Right atrium auricular region (tissue), 2 donors: Measurements from ENCODE around the gene HSFX2. TPM values are rescaled to one million over a fixed set of nuclear protein-coding genes. Genes with fewer than 3 reads are reported as not detected.
"Not testable (repeated sequence)": the region's sequence is repeated elsewhere in the genome, so short reads cannot be mapped to it uniquely, and the experiment has no call there.

Experiments used
- DNase-seq: peaks from one replicate; pipeline ENCODE4 v3.0.0-alpha.2; 2019; ENCODE audit warnings: low spot score
- H3K27ac ChIP-seq, 2 donors: fragments of 200-600 bp; sonication (generic); 1 replicate in 1 of 2; 2 replicates in 1 of 2; pipeline ENCODE4 v1.5.1; 2016 to 2019
- H3K27me3 ChIP-seq, 2 donors: fragments of 200-600 bp; sonication (generic); one replicate each; pipeline versions ENCODE4 v1.5.1 to v1.6.0; 2017 to 2019
- H3K36me3 ChIP-seq: fragments of 200-600 bp; sonication (generic); one replicate; pipeline ENCODE4 v1.5.1; 2016
- H3K4me1 ChIP-seq, 2 donors: fragments of 200-600 bp; sonication (generic); one replicate each; pipeline versions ENCODE4 v1.5.1 to v1.6.0; 2017 to 2019
- H3K4me3 ChIP-seq, 2 donors: fragments of 200-600 bp; sonication (generic); 1 replicate in 1 of 2; 2 replicates in 1 of 2; pipeline ENCODE4 v1.5.1; 2017 to 2019; ENCODE audit warnings: mild to moderate bottlenecking in 1 of 2, moderate library complexity in 1 of 2
- H3K9me3 ChIP-seq, 2 donors: fragments of 200-600 bp; sonication (generic); one replicate each; pipeline ENCODE4 v1.5.1; 2019
- total RNA-seq, 2 donors: library from RNA; depleted of rRNA; stranded (reverse); fragments of >200 nt; gene quantifications; one replicate each; pipeline ENCODE4 v1.1.0, GENCODE V29; 2016
- TF ChIP-seq, protein P1 (sequence below), 2 donors: fragments of 200-600 bp; sonication (generic); IDR thresholded peaks; one replicate each; pipeline ENCODE4 v1.5.1; 2019; ENCODE audit warnings: antibody characterized with exemption in 2 of 2

The HSFX2 gene
- total RNA-seq: under 1 TPM in 1 of 2 donors, not detected in 1; 0.79 TPM

GRCh38 chrX:149595214-149595613 is at the start of gene HSFX2:
Gene HSFX2, minus strand, starts transcription at chrX:149595314. Its CDS starts 614 bp downstream, at chrX:149594700.
- H3K27me3 ChIP-seq, H3K36me3 ChIP-seq, H3K4me1 ChIP-seq, H3K4me3 ChIP-seq, H3K9me3 ChIP-seq, H3K27ac ChIP-seq, DNase-seq: not testable (repeated sequence)

DNA sequence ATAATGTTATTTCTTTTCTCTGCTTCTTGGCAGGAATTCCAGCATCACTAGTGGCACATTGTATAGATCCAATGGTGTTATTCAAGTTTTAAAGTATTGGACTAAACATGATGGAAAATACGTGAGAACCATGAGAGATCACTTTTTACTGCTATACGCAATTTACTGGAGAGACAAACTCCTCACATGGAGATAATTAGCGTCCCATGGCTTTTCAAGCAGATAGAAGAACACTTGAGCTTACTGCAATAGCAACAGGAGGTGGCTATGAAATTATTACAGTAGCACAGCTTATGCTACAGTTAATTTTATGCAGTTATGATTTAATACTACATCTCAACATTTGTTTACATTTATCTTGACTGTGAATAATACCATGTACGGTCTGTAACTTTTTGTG is 48.4 kb upstream of the HSFX2 start:
- TF ChIP-seq, protein P1, sequence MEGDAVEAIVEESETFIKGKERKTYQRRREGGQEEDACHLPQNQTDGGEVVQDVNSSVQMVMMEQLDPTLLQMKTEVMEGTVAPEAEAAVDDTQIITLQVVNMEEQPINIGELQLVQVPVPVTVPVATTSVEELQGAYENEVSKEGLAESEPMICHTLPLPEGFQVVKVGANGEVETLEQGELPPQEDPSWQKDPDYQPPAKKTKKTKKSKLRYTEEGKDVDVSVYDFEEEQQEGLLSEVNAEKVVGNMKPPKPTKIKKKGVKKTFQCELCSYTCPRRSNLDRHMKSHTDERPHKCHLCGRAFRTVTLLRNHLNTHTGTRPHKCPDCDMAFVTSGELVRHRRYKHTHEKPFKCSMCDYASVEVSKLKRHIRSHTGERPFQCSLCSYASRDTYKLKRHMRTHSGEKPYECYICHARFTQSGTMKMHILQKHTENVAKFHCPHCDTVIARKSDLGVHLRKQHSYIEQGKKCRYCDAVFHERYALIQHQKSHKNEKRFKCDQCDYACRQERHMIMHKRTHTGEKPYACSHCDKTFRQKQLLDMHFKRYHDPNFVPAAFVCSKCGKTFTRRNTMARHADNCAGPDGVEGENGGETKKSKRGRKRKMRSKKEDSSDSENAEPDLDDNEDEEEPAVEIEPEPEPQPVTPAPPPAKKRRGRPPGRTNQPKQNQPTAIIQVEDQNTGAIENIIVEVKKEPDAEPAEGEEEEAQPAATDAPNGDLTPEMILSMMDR (IDR thresholded peaks at IDR 0.05): no peak
- H3K9me3 ChIP-seq: no peaks in the 10 kb centered on the region
- no peak overlapping the region for H3K4me3 ChIP-seq
- H3K27ac ChIP-seq: no peak overlapping the region
- H3K27me3 ChIP-seq: no peaks in the 10 kb centered on the region
- no peaks in the 10 kb centered on the region for H3K36me3 ChIP-seq
- H3K4me1 ChIP-seq: no peaks in the 10 kb centered on the region
- no peak for DNase-seq

- TF ChIP-seq, protein P1 (IDR thresholded peaks at IDR 0.05): no peak
- Histone ChIP-seq H3K4me3 (no peak overlapping the region), H3K9me3 (no peaks in the 10 kb centered on the region), H3K4me1 (no peaks in the 10 kb centered on the region), H3K36me3 (no peaks in the 10 kb centered on the region), H3K27me3 (no peaks in the 10 kb centered on the region), H3K27ac (no peak overlapping the region)
- DNase-seq: no peak
Observed at GRCh38 chrX:149641835-149642234, 46.7 kb upstream of the HSFX2 start.

DNA sequence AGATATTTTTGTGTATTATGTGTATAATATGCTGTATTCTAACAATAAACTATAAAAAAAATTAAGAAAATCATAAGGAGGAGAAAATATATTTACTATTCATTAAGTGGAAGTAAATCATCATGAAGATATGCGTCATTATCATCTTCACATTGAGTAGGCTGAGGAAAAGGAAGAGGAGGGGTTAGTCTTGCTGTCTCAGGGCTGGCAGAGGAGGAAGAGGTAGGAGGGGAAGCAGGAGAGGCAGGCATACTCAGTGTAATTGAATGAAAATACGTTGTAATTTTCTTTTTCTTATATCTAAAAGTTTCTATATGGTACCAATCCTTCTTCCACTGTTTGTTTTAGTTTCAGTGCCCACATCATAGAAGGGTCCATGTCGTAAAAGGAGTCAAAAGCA is 46.3 kb upstream of the HSFX2 start:
- TF ChIP-seq, protein P1 (IDR thresholded peaks at IDR 0.05): no peak
- H3K36me3 ChIP-seq: no peaks in the 10 kb centered on the region
- H3K4me1 ChIP-seq: no peaks in the 10 kb centered on the region
- no peaks in the 10 kb centered on the region for H3K27me3 ChIP-seq
- no peak overlapping the region for H3K27ac ChIP-seq
- no peak for DNase-seq
- H3K4me3 ChIP-seq: no peak overlapping the region
- H3K9me3 ChIP-seq: no peaks in the 10 kb centered on the region

- Histone ChIP-seq H3K4me3 (no peak overlapping the region), H3K9me3 (no peaks in the 10 kb centered on the region), H3K27me3 (no peaks in the 10 kb centered on the region), H3K4me1 (no peaks in the 10 kb centered on the region), H3K36me3 (no peaks in the 10 kb centered on the region), H3K27ac (no peak overlapping the region)
- TF ChIP-seq, protein P1 (IDR thresholded peaks at IDR 0.05): no peak
- no peak for DNase-seq
Observed at GRCh38 chrX:149639568-149639967, 44.5 kb upstream of the HSFX2 start.

DNA sequence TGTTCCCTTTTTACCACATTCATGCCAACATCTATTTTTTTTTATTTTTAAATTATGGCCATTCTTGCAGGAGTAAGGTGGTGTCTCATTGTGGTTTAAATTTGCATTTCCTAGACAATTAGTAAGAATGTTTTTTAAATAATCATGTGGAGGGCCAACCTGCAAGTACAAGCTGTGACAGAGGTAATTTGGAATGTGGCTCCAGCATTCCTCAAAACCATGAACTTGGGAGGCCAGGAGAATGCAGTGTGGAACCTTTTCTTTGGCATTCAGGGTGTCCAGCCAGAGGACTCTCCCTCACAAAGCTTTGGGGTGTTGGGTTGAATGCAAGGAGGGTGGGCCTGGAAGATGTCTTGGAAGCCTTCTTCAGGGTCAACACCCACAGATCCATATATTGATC is 43.7 kb upstream of the HSFX2 start:
- TF ChIP-seq, protein P1 (IDR thresholded peaks at IDR 0.05): no peak
- Histone ChIP-seq H3K27ac (no peak overlapping the region), H3K27me3 (no peaks in the 10 kb centered on the region), H3K4me1 (no peaks in the 10 kb centered on the region), H3K4me3 (no peak overlapping the region), H3K36me3 (no peaks in the 10 kb centered on the region), H3K9me3 (no peaks in the 10 kb centered on the region)
- no peak for DNase-seq
